ENCODE data around the gene PLTP. TPM values are rescaled to one million over a fixed set of nuclear protein-coding genes. Genes with fewer than 3 reads are reported as not detected.

The PLTP gene
- total and polyA plus RNA-seq, 2 of the 13 experiments (the other 11 are each of a cell fraction or from before 2014, with no cell fraction given) = 16.9 to 28.6 TPM

DNA sequence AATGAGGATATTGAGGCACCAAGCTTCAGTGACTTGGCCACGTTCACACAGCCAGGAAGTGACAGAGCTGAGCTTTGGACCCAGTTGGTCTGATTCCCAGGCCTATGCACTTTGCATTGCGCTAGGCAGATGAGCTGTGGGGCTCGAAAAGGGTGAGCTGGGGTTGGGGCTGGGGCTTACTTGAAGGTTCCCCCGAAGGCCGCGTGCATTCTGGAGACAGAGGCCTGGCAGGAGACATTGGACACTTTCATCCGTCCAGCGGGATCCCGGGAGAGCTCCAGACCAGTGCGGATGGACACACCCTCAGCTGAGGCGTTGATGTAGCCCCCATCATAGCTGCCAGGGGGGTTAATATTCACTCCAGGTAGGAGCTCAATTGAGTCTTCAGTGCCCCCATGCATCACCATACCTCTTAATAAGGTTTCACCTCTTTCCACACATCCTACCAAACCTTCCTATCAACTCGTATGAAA, 2.6 kb downstream of the PLTP start (continued):
- TF ChIP-seq, protein P1, sequence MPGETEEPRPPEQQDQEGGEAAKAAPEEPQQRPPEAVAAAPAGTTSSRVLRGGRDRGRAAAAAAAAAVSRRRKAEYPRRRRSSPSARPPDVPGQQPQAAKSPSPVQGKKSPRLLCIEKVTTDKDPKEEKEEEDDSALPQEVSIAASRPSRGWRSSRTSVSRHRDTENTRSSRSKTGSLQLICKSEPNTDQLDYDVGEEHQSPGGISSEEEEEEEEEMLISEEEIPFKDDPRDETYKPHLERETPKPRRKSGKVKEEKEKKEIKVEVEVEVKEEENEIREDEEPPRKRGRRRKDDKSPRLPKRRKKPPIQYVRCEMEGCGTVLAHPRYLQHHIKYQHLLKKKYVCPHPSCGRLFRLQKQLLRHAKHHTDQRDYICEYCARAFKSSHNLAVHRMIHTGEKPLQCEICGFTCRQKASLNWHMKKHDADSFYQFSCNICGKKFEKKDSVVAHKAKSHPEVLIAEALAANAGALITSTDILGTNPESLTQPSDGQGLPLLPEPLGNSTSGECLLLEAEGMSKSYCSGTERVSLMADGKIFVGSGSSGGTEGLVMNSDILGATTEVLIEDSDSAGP (CRISPR knock-in tag; IDR thresholded peaks at IDR 0.05; ENCODE audit: borderline replicate concordance) = peak; percentile 49; the same call in 1 of the 2 replicates
- peak; percentile 71 for TF ChIP-seq SALL1 (CRISPR knock-in tag; IDR thresholded peaks at IDR 0.05)
- TF ChIP-seq, protein P2, sequence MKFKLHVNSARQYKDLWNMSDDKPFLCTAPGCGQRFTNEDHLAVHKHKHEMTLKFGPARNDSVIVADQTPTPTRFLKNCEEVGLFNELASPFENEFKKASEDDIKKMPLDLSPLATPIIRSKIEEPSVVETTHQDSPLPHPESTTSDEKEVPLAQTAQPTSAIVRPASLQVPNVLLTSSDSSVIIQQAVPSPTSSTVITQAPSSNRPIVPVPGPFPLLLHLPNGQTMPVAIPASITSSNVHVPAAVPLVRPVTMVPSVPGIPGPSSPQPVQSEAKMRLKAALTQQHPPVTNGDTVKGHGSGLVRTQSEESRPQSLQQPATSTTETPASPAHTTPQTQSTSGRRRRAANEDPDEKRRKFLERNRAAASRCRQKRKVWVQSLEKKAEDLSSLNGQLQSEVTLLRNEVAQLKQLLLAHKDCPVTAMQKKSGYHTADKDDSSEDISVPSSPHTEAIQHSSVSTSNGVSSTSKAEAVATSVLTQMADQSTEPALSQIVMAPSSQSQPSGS (CRISPR knock-in tag; IDR thresholded peaks at IDR 0.05) = no peak
- TF ChIP-seq, protein P3, sequence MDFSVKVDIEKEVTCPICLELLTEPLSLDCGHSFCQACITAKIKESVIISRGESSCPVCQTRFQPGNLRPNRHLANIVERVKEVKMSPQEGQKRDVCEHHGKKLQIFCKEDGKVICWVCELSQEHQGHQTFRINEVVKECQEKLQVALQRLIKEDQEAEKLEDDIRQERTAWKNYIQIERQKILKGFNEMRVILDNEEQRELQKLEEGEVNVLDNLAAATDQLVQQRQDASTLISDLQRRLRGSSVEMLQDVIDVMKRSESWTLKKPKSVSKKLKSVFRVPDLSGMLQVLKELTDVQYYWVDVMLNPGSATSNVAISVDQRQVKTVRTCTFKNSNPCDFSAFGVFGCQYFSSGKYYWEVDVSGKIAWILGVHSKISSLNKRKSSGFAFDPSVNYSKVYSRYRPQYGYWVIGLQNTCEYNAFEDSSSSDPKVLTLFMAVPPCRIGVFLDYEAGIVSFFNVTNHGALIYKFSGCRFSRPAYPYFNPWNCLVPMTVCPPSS (IDR thresholded peaks at IDR 0.05) = no peak
- peak; percentile 56; the same call in 1 of the 2 replicates for TF ChIP-seq RBAK (CRISPR knock-in tag; IDR thresholded peaks at IDR 0.05)
- TF ChIP-seq ZNF512B (CRISPR knock-in tag; IDR thresholded peaks at IDR 0.05; ENCODE audit: borderline replicate concordance) = no peak
- TF ChIP-seq CCDC6 (CRISPR knock-in tag; IDR thresholded peaks at IDR 0.05) = no peak
- TF ChIP-seq ZNF251 (CRISPR knock-in tag; IDR thresholded peaks at IDR 0.05) = no peak
- 0 out of 2 replicates have a peak, but pooled peaks have one; percentile 22 for TF ChIP-seq ADNP (CRISPR knock-in tag; IDR thresholded peaks at IDR 0.05)
- 0 out of 2 replicates have a peak, but pooled peaks have one; percentile 44 for TF ChIP-seq NR2C2 (CRISPR knock-in tag; IDR thresholded peaks at IDR 0.05; ENCODE audit: borderline replicate concordance)
- no peak for TF ChIP-seq DMTF1 (CRISPR knock-in tag; IDR thresholded peaks at IDR 0.05)
- TF ChIP-seq CHCHD3 (CRISPR knock-in tag; IDR thresholded peaks at IDR 0.05) = no peak
- TF ChIP-seq SSRP1 (CRISPR knock-in tag; IDR thresholded peaks at IDR 0.05) = no peak
- no peak for TF ChIP-seq FLYWCH1 (CRISPR knock-in tag; IDR thresholded peaks at IDR 0.05)
- no peak for TF ChIP-seq DZIP1 (CRISPR knock-in tag; IDR thresholded peaks at IDR 0.05)

Measured in HepG2 (cell line).